ENCODE results near the gene SERINC5. TPM values are rescaled to one million over a fixed set of nuclear protein-coding genes. Genes with fewer than 3 reads are reported as not detected.

The SERINC5 gene
- total RNA-seq, 2 donors from 2014 or later, result 23.3 to 26.7 TPM

GRCh38 chr5:80142996-80143395 lies 112.9 kb downstream of the SERINC5 start:
- Histone ChIP-seq H3K27ac (no peak overlapping the region), H3K4me3 (no peak overlapping the region), H3K4me1 (no peaks in the 10 kb centered on the region), H3K36me3 (replicated peaks in 1 of 2; ENCODE audit: insufficient read depth in 1 of 2, low read depth in 2 of 2) (no peaks in the 10 kb centered on the region), H3K27me3 (no peaks in the 10 kb centered on the region), H3K9me3 (no peaks in the 10 kb centered on the region)
- no peak for DNase-seq
- 80 to 92% methylated on average over 4 to 6 of the region's 6 CpGs for WGBS, 2 donors
- ATAC-seq, result no peak
- TF ChIP-seq CTCF (IDR thresholded peaks at IDR 0.05) (no peak), POLR2A (IDR thresholded peaks at IDR 0.05) (no peak)
- intact Hi-C loops (cut with DNase I), result no loop called here

GRCh38 chr5:80141681-80142080 lies 114.2 kb downstream of the SERINC5 start:
- Histone ChIP-seq H3K27me3 (no peaks in the 10 kb centered on the region), H3K4me1 (no peaks in the 10 kb centered on the region), H3K9me3 (no peaks in the 10 kb centered on the region), H3K4me3 (no peak overlapping the region), H3K27ac (peak overlapping the region in 3 of 4 donors; percentile 50 to 70 (median 54)), H3K36me3 (replicated peaks in 1 of 2; ENCODE audit: insufficient read depth in 1 of 2, low read depth in 2 of 2) (no peaks in the 10 kb centered on the region)
- WGBS, 2 donors, result 66 to 67% methylated on average over 3 of the region's 3 CpGs
- TF ChIP-seq CTCF (IDR thresholded peaks at IDR 0.05), result no peak
- no peak for TF ChIP-seq POLR2A (IDR thresholded peaks at IDR 0.05)
- intact Hi-C loops (cut with DNase I), result no loop called here
- DNase-seq, result no peak
- ATAC-seq, result no peak

- peak; percentile 79 for ATAC-seq
- WGBS, 2 donors, result 29 to 68% methylated on average over 9 to 13 of the region's 13 CpGs
- H3K27ac ChIP-seq, result peak overlapping the region in 3 of 4 donors; percentile 50 to 70 (median 54)
These were observed 114.6 kb downstream of the SERINC5 start for GRCh38 chr5:80141147-80141671.

GRCh38 chr5:80140496-80140895 lies 115.4 kb downstream of the SERINC5 start:
- no peak overlapping the region for H3K4me3 ChIP-seq
- TF ChIP-seq POLR2A (IDR thresholded peaks at IDR 0.05) (no peak), CTCF (IDR thresholded peaks at IDR 0.05) (no peak)
- H3K36me3 ChIP-seq (replicated peaks in 1 of 2; ENCODE audit: insufficient read depth in 1 of 2, low read depth in 2 of 2), result no peaks in the 10 kb centered on the region
- ATAC-seq (no peak), DNase-seq (no peak)
- H3K27ac ChIP-seq, result peak overlapping the region in 3 of 4 donors; percentile 50 to 70 (median 54)
- no peaks in the 10 kb centered on the region for H3K4me1 ChIP-seq
- WGBS, 2 donors, result 82 to 90% methylated on average over 3 of the region's 3 CpGs
- no peaks in the 10 kb centered on the region for H3K9me3 ChIP-seq
- intact Hi-C loops (cut with DNase I), result no loop called here
- no peaks in the 10 kb centered on the region for H3K27me3 ChIP-seq

More at GRCh38 chr5:80141147-80141671, 114.6 kb downstream of the SERINC5 start:
- H3K9me3 ChIP-seq, result no peaks in the 10 kb centered on the region
- DNase-seq, result peak; percentile 54 to 87 (median 69)
- no peaks in the 10 kb centered on the region for H3K27me3 ChIP-seq
- H3K4me1 ChIP-seq, result no peaks in the 10 kb centered on the region
- H3K4me3 ChIP-seq, result no peak overlapping the region
- H3K36me3 ChIP-seq (replicated peaks in 1 of 2; ENCODE audit: insufficient read depth in 1 of 2, low read depth in 2 of 2), result no peaks in the 10 kb centered on the region
- intact Hi-C loops (cut with DNase I), result no loop called here
- TF ChIP-seq POLR2A (IDR thresholded peaks at IDR 0.05) (peak in 1 of 3 donors; percentile 37), CTCF (IDR thresholded peaks at IDR 0.05) (no peak)

GRCh38 chr5:80139466-80139972 lies 116.3 kb downstream of the SERINC5 start:
- Histone ChIP-seq H3K36me3 (replicated peaks in 1 of 2; ENCODE audit: insufficient read depth in 1 of 2, low read depth in 2 of 2) (no peaks in the 10 kb centered on the region), H3K4me1 (no peaks in the 10 kb centered on the region), H3K4me3 (no peak overlapping the region), H3K9me3 (no peaks in the 10 kb centered on the region), H3K27ac (peak overlapping the region in 1 of 4 donors; percentile 9), H3K27me3 (no peaks in the 10 kb centered on the region)
- intact Hi-C loops (cut with DNase I), result no loop called here
- DNase-seq (no peak), ATAC-seq (peak; percentile 45)
- TF ChIP-seq CTCF (IDR thresholded peaks at IDR 0.05) (no peak), POLR2A (IDR thresholded peaks at IDR 0.05) (no peak)
- 69 to 79% methylated on average over 2 of the region's 2 CpGs for WGBS, 2 donors

Data from body of pancreas (tissue), 4 donors.